ENCODE measurements around the gene C1QTNF9B.

C1QTNF9B gene

GRCh38 chr13:23845105-23845725, 52.1 kb downstream of the C1QTNF9B start:
- no peaks in the 10 kb centered on the region for H3K9me3 ChIP-seq (ENCODE audit: severe bottlenecking)
- H3K36me3 ChIP-seq: no peaks in the 10 kb centered on the region
- TF ChIP-seq, protein P1, sequence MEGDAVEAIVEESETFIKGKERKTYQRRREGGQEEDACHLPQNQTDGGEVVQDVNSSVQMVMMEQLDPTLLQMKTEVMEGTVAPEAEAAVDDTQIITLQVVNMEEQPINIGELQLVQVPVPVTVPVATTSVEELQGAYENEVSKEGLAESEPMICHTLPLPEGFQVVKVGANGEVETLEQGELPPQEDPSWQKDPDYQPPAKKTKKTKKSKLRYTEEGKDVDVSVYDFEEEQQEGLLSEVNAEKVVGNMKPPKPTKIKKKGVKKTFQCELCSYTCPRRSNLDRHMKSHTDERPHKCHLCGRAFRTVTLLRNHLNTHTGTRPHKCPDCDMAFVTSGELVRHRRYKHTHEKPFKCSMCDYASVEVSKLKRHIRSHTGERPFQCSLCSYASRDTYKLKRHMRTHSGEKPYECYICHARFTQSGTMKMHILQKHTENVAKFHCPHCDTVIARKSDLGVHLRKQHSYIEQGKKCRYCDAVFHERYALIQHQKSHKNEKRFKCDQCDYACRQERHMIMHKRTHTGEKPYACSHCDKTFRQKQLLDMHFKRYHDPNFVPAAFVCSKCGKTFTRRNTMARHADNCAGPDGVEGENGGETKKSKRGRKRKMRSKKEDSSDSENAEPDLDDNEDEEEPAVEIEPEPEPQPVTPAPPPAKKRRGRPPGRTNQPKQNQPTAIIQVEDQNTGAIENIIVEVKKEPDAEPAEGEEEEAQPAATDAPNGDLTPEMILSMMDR (IDR thresholded peaks at IDR 0.05; ENCODE audit: low read depth, low read length): no peak
- H3K27ac ChIP-seq: no peak overlapping the region
- DNase-seq: no peak
- H3K4me3 ChIP-seq (ENCODE audit: low read depth, low read length): no peak overlapping the region
- H3K27me3 ChIP-seq (ENCODE audit: insufficient read depth, low read depth, severe bottlenecking): no peaks in the 10 kb centered on the region

- Histone ChIP-seq H3K36me3 (no peaks in the 10 kb centered on the region), H3K4me3 (ENCODE audit: low read depth, low read length) (no peak overlapping the region), H3K27me3 (ENCODE audit: insufficient read depth, low read depth, severe bottlenecking) (no peaks in the 10 kb centered on the region), H3K27ac (no peak overlapping the region), H3K9me3 (ENCODE audit: severe bottlenecking) (no peaks in the 10 kb centered on the region)
- TF ChIP-seq, protein P1 (IDR thresholded peaks at IDR 0.05; ENCODE audit: low read depth, low read length): no peak
- no peak for DNase-seq
Measured at GRCh38 chr13:23844132-23844531, 53.2 kb downstream of the C1QTNF9B start.

- DNase-seq: no peak
- no peaks in the 10 kb centered on the region for H3K27me3 ChIP-seq (ENCODE audit: insufficient read depth, low read depth, severe bottlenecking)
- no peaks in the 10 kb centered on the region for H3K9me3 ChIP-seq (ENCODE audit: severe bottlenecking)
- no peaks in the 10 kb centered on the region for H3K36me3 ChIP-seq
- no peak overlapping the region for H3K27ac ChIP-seq
- TF ChIP-seq, protein P1 (IDR thresholded peaks at IDR 0.05; ENCODE audit: low read depth, low read length): no peak
- no peak overlapping the region for H3K4me3 ChIP-seq (ENCODE audit: low read depth, low read length)
Measured at GRCh38 chr13:23843436-23843835, 53.9 kb downstream of the C1QTNF9B start.

- Histone ChIP-seq H3K27ac (no peak overlapping the region), H3K4me3 (ENCODE audit: low read depth, low read length) (no peak overlapping the region), H3K9me3 (ENCODE audit: severe bottlenecking) (no peaks in the 10 kb centered on the region), H3K27me3 (ENCODE audit: insufficient read depth, low read depth, severe bottlenecking) (no peaks in the 10 kb centered on the region), H3K36me3 (no peaks in the 10 kb centered on the region)
- TF ChIP-seq, protein P1 (IDR thresholded peaks at IDR 0.05; ENCODE audit: low read depth, low read length): no peak
- no peak for DNase-seq
Measured at GRCh38 chr13:23842406-23842805, 54.9 kb downstream of the C1QTNF9B start.

Data from WERI-Rb-1 (cell line).